Loucy (cell line): ENCODE data around the gene FBRSL1.
A peak's percentile ranks its signal among the peaks of the same experiment; 100 is the strongest.

Experiments
- H2AFZ ChIP-seq: fragments of 200-600 bp; sonication (generic); 2 replicates; pipeline ENCODE4 v1.6.0; 2016; ENCODE audit warnings: antibody characterized with exemption, mild to moderate bottlenecking, low read length, moderate library complexity
- H3F3A ChIP-seq: fragments of 200-600 bp; 2 replicates; pipeline ENCODE4 v1.6.0; 2016; ENCODE audit warnings: antibody characterized with exemption, low read depth, mild to moderate bottlenecking
- H3K27me3 ChIP-seq: fragments of 200-600 bp; sonication (generic); 2 replicates; pipeline ENCODE4 v1.6.1; 2014; ENCODE audit warnings: low read length, mild to moderate bottlenecking; ENCODE audit not compliant: insufficient read depth, poor library complexity, severe bottlenecking
- H3K36me3 ChIP-seq: fragments of 200-600 bp; sonication (generic); 2 replicates; pipeline ENCODE4 v1.6.1; 2016; ENCODE audit warnings: low read length; ENCODE audit not compliant: insufficient read depth
- H3K4me1 ChIP-seq: fragments of 200-600 bp; sonication (generic); 2 replicates; pipeline ENCODE4 v1.5.1; 2014; ENCODE audit warnings: low read length, mild to moderate bottlenecking; ENCODE audit not compliant: insufficient read depth, poor library complexity, severe bottlenecking
- H3K4me2 ChIP-seq: fragments of 200-600 bp; sonication (generic); 2 replicates; pipeline ENCODE4 v1.6.0; 2014; ENCODE audit warnings: antibody characterized with exemption, low read length, low read depth, mild to moderate bottlenecking; ENCODE audit not compliant: poor library complexity, severe bottlenecking
- H3K4me3 ChIP-seq: fragments of 200-600 bp; sonication (generic); 2 replicates; pipeline ENCODE4 v1.5.1; 2014; ENCODE audit warnings: low read length, mild to moderate bottlenecking, mixed read lengths; ENCODE audit not compliant: poor library complexity, severe bottlenecking
- H3K79me2 ChIP-seq: fragments of 200-600 bp; sonication (generic); 2 replicates; pipeline ENCODE4 v1.6.1; 2014; ENCODE audit warnings: low read length; ENCODE audit not compliant: insufficient read depth
- H3K9ac ChIP-seq: fragments of 200-600 bp; sonication (generic); 2 replicates; pipeline ENCODE4 v1.6.0; 2014; ENCODE audit warnings: mild to moderate bottlenecking, low read depth, low read length, moderate library complexity; ENCODE audit not compliant: poor library complexity, severe bottlenecking
- H3K9me2 ChIP-seq: fragments of 200-600 bp; sonication (generic); replicated peaks from 2 replicates; pipeline ENCODE4 v1.6.1; 2016; ENCODE audit warnings: low read depth, low read length, mixed read lengths
- H3K9me3 ChIP-seq: fragments of 200-600 bp; sonication (generic); 2 replicates; pipeline ENCODE4 v1.6.1; 2014; ENCODE audit warnings: mild to moderate bottlenecking, antibody characterized with exemption, low read length, low read depth; ENCODE audit not compliant: insufficient read depth
- H4K20me1 ChIP-seq: fragments of 200-600 bp; sonication (generic); 2 replicates; pipeline ENCODE4 v1.6.0; 2014; ENCODE audit warnings: antibody characterized with exemption, low read length, mild to moderate bottlenecking; ENCODE audit not compliant: insufficient read depth, poor library complexity, severe bottlenecking
- EZH2phosphoT487 ChIP-seq: fragments of 200-600 bp; IDR thresholded peaks from 2 replicates; pipeline ENCODE4 v1.6.1; 2018; ENCODE audit warnings: antibody characterized with exemption, mild to moderate bottlenecking, moderate library complexity, borderline replicate concordance
- TF ChIP-seq, protein P1 (sequence below): fragments of 200-600 bp; sonication (generic); conservative IDR thresholded peaks from 2 replicates; pipeline ENCODE4 v1.5.1; 2014; ENCODE audit warnings: mild to moderate bottlenecking, antibody characterized with exemption, low read length

The FBRSL1 gene

DNA sequence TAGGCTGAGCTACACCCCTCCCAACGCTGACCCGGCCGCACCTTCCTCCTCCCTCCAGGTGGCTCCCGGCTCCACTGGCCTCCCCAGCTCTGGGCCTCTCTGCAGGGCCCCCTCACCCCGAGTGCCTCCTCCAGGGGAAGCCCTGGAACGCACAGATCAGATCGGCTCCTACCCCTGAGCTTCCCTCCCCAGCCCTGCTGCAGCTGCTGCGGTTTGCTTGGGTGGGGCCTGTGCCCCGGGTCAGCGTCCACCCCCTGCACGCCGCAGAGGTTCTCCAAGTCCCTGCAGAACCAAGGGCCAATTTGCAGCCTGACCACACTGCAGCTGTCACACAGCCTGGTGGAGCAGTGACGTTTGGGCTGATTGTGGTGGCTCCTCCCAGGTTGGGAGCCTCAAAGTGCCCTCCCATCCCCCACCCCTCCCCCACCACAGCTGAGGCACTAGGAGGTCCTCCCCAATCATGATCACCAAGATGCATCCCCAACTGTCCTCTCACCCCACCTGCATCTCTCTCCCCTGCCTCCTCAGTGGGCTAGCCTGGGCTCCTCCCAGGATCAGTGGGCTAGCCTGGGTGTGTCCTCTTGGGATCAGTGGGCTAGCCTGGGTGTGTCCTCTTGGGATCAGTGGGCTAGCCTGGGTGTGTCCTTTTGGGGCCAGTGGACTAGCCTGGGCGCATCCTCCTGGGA, 12.8 kb upstream of the FBRSL1 start:
- H3F3A ChIP-seq: no peaks in the 10 kb centered on the region; the same call in 1 of the 2 replicates
- H3K4me2 ChIP-seq: peak overlapping the region; percentile 14
- no peak overlapping the region for H3K4me3 ChIP-seq
- H3K9me3 ChIP-seq: no peaks in the 10 kb centered on the region
- no peaks in the 10 kb centered on the region for H3K9me2 ChIP-seq
- H3K9ac ChIP-seq: no peak overlapping the region
- no peaks in the 10 kb centered on the region for H3K79me2 ChIP-seq
- H3K36me3 ChIP-seq: no peaks in the 10 kb centered on the region
- no peaks in the 10 kb centered on the region for H4K20me1 ChIP-seq
- no peak for TF ChIP-seq EZH2phosphoT487
- TF ChIP-seq, protein P1, sequence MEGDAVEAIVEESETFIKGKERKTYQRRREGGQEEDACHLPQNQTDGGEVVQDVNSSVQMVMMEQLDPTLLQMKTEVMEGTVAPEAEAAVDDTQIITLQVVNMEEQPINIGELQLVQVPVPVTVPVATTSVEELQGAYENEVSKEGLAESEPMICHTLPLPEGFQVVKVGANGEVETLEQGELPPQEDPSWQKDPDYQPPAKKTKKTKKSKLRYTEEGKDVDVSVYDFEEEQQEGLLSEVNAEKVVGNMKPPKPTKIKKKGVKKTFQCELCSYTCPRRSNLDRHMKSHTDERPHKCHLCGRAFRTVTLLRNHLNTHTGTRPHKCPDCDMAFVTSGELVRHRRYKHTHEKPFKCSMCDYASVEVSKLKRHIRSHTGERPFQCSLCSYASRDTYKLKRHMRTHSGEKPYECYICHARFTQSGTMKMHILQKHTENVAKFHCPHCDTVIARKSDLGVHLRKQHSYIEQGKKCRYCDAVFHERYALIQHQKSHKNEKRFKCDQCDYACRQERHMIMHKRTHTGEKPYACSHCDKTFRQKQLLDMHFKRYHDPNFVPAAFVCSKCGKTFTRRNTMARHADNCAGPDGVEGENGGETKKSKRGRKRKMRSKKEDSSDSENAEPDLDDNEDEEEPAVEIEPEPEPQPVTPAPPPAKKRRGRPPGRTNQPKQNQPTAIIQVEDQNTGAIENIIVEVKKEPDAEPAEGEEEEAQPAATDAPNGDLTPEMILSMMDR: no peak
- H3K4me1 ChIP-seq: peaks cover 9% of the 10 kb centered on the region
- H3K27me3 ChIP-seq: no peaks in the 10 kb centered on the region
- H2AFZ ChIP-seq: no peak overlapping the region

DNA sequence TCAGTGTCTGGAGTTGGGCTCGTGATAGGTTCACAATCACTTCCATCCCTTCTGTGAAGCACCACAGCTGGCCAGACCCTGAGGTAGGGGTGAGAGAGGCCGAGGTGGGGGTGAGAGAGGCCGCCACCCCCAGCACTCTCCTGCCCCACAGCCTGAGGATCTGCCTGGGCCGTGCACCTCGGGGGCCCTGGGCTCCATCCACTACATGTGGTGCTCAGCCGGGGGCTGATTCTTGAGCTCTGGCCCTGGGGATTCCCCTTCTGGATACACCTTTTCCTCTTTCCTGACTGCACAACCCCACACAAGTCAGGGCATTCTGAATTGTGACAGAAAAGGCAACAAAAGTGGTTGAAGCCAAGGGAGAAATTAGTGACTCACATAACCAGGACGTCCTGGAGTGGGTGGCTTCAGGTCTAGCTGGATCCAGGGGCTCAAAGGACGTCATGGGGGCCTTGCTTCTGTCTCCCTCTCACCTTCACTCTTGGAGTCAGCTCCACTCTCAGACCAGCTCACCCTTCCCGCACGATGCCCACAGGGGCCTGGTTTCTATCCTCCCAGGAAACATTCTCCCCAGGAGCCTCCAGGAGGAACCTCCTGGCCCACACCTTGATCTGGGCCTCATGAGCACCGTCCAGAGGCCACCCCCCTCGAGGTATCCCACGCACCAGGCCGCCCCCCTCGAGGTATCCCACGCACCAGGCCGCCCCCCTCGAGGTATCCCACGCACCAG, 12.1 kb upstream of the FBRSL1 start:
- Histone ChIP-seq H3K9ac (no peak overlapping the region), H3K4me3 (no peak overlapping the region), H3F3A (no peaks in the 10 kb centered on the region; the same call in 1 of the 2 replicates), H3K9me3 (no peaks in the 10 kb centered on the region), H3K36me3 (no peaks in the 10 kb centered on the region), H3K9me2 (no peaks in the 10 kb centered on the region), H3K4me1 (peaks cover 9% of the 10 kb centered on the region), H3K79me2 (no peaks in the 10 kb centered on the region), H3K4me2 (no peak overlapping the region), H4K20me1 (no peaks in the 10 kb centered on the region), H2AFZ (no peak overlapping the region), H3K27me3 (no peaks in the 10 kb centered on the region)
- TF ChIP-seq, protein P1: no peak
- TF ChIP-seq EZH2phosphoT487: no peak

DNA sequence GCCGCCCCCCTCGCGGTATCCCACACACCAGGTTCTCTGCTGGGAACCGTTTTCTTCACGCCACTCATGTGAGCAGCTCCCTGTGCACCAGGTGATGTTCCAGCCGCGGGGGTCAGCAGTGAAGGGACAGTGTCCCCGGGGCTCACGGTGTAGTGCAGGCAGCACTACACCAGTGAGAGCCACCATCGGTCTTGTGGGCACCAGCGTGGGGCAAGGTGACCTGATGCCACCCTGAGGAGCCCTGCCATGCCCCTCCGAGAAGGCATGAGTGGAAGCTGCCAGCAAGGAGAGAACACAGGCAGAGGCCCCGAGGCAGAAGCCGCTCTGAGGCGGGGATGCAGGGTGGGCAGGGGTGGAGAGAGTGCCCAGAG, 11.5 kb upstream of the FBRSL1 start:
- no peaks in the 10 kb centered on the region for H3K27me3 ChIP-seq
- no peak overlapping the region for H3K4me3 ChIP-seq
- H3F3A ChIP-seq: no peaks in the 10 kb centered on the region; the same call in 1 of the 2 replicates
- H3K9me2 ChIP-seq: no peaks in the 10 kb centered on the region
- H3K4me2 ChIP-seq: no peak overlapping the region
- H2AFZ ChIP-seq: no peak overlapping the region
- H3K9ac ChIP-seq: no peak overlapping the region
- TF ChIP-seq, protein P1: no peak
- no peak for TF ChIP-seq EZH2phosphoT487
- no peaks in the 10 kb centered on the region for H3K36me3 ChIP-seq
- H3K4me1 ChIP-seq: peaks cover 9% of the 10 kb centered on the region
- H4K20me1 ChIP-seq: no peaks in the 10 kb centered on the region
- H3K79me2 ChIP-seq: no peaks in the 10 kb centered on the region
- no peaks in the 10 kb centered on the region for H3K9me3 ChIP-seq
